Fibroblast of the aortic adventitia (primary cell): ENCODE results near the gene SPDYE4. TPM values are rescaled to one million over a fixed set of nuclear protein-coding genes. Genes with fewer than 3 reads are reported as not detected.
"Not testable (repeated sequence)": the region's sequence is repeated elsewhere in the genome, so short reads cannot be mapped to it uniquely, and the experiment has no call there.

Experiments used
- DNase-seq: peaks from one replicate; pipeline ENCODE4 v3.0.0-alpha.2; 2010; ENCODE audit warnings: low read depth
- H3K4me3 ChIP-seq: 2 replicates; pipeline ENCODE4 v1.5.1; 2011; ENCODE audit warnings: low read depth, mild to moderate bottlenecking, control low read depth, low read length, moderate library complexity
- CTCF ChIP-seq: IDR thresholded peaks from 2 replicates; pipeline ENCODE4 v1.5.1; 2011; ENCODE audit warnings: mild to moderate bottlenecking, low read length, control low read depth, inconsistent platforms; ENCODE audit not compliant: insufficient read depth
- total RNA-seq: library from RNA; depleted of rRNA; stranded (reverse); fragments of >200 nt; gene quantifications from 2 replicates; pipeline ENCODE4 v1.2.3, GENCODE V29; 2012; ENCODE audit warnings: low replicate concordance

SPDYE4 gene
- total RNA-seq, result not detected in 2 replicates

- TF ChIP-seq CTCF, result no peak
- DNase-seq, result no peak
- no peak within 1 kb of the TSS for H3K4me3 ChIP-seq
These were observed at the start of gene SPDYE4 for GRCh38 chr17:8758137-8758596. SPDYE4 (minus strand) TSS chr17:8758546; CDS start chr17:8758382, 164 bp downstream.

- no peak for DNase-seq
- TF ChIP-seq CTCF, result no peak
- no peak overlapping the region for H3K4me3 ChIP-seq
These were observed 48.7 kb upstream of the SPDYE4 start for GRCh38 chr17:8806926-8807550.

- DNase-seq, result no peak
- TF ChIP-seq CTCF, result no peak
- no peak overlapping the region for H3K4me3 ChIP-seq
These were observed 48.0 kb upstream of the SPDYE4 start for GRCh38 chr17:8806253-8806925.

GRCh38 chr17:8805396-8805795 is 47.0 kb upstream of the SPDYE4 start:
- H3K4me3 ChIP-seq, DNase-seq: not testable (repeated sequence)

GRCh38 chr17:8803531-8804420 is 45.4 kb upstream of the SPDYE4 start:
- no peak for TF ChIP-seq CTCF
- no peak for DNase-seq
- no peak overlapping the region for H3K4me3 ChIP-seq

GRCh38 chr17:8801135-8801840 is 42.9 kb upstream of the SPDYE4 start:
- TF ChIP-seq CTCF, result no peak
- no peak overlapping the region for H3K4me3 ChIP-seq
- no peak for DNase-seq
